ENCODE data around the gene ARHGAP12. TPM values are rescaled to one million over a fixed set of nuclear protein-coding genes. Genes with fewer than 3 reads are reported as not detected.

ARHGAP12 gene
- polyA plus RNA-seq, 1 donor: 24.3 TPM

- no peak for DNase-seq (ENCODE audit: low read depth)
Observed at GRCh38 chr10:31878486-31878885, 50.1 kb downstream of the ARHGAP12 start.

- DNase-seq (ENCODE audit: low read depth): no peak
Observed at GRCh38 chr10:31876652-31877352, 51.8 kb downstream of the ARHGAP12 start.

DNA sequence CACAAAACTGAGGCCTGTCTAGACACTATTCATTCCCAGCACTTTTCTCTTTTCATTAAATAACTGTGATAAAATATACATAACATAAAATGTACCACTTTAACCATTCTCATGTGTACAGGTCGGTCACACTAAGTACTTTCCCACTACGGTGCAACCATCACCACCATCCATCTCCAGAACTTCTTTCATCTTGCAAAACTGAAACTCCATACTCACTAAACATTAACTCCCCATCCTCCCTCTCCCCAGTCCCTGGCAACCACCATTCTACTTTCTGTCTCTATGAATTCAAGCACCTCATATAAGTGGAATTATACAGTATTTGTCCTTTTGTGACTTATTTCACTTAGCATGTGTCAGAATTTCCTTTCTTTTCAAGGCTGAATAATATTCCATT is 53.0 kb downstream of the ARHGAP12 start:
- DNase-seq (ENCODE audit: low read depth): no peak

DNA sequence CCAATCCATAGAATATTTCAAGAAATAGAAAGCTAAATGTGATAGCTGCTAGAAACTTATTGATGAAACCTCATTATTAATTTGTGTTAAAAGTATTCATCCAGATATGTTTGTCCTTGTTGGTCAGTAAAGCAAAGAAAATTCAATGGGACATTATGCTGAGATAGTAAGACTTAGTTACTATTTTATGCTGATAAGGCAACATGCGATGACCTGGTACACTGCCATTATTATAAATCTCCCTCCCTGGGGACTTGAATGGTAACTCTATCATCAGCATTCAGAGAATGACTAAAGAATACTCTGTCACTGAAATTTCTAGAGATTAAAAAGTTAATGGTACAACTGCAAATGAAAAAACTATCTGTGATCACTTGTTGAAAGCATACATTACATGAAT is 54.9 kb downstream of the ARHGAP12 start:
- no peak for DNase-seq (ENCODE audit: low read depth)

GRCh38 chr10:31871266-31872065 is 57.2 kb downstream of the ARHGAP12 start:
- no peak for DNase-seq (ENCODE audit: low read depth)

- no peak for DNase-seq (ENCODE audit: low read depth)
Observed at GRCh38 chr10:31867646-31868045, 61.0 kb downstream of the ARHGAP12 start.

- DNase-seq (ENCODE audit: low read depth): no peak
Observed at GRCh38 chr10:31866118-31866670, 62.4 kb downstream of the ARHGAP12 start.

DNA sequence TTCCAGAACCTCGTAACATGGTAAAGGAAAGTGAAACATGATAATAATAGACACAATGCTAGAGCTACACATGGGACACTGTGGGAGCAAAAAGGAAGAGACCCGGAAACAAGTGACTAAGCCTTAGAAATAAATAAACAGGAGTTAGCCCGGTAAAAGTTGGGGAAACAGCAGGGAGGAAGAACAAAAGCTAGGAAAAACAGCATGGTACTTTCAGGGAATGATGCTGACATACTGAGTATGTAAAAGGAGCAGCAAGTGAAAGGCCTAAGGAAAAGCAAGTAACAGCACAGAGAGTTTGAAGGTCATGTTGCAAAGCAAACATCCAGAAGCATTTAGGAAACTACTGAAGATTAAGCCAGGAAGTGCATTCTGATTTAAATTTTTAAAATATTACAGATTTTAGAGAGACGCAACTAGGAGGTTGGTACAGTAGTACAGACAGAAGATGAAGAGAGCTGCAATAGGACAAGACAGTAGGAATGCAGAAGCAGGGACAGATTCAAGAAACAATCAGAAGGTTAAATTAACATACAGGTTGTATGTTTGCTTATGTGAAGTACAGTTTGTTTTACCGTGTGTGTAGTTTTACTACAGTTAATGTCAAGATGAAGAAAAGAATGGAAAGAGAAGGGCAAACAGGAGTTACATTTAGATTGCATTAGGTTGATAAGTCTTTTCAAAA is 63.7 kb downstream of the ARHGAP12 start:
- DNase-seq (ENCODE audit: low read depth): no peak

GRCh38 chr10:31855033-31855432 is 73.6 kb downstream of the ARHGAP12 start:
- DNase-seq (ENCODE audit: low read depth): no peak

DNA sequence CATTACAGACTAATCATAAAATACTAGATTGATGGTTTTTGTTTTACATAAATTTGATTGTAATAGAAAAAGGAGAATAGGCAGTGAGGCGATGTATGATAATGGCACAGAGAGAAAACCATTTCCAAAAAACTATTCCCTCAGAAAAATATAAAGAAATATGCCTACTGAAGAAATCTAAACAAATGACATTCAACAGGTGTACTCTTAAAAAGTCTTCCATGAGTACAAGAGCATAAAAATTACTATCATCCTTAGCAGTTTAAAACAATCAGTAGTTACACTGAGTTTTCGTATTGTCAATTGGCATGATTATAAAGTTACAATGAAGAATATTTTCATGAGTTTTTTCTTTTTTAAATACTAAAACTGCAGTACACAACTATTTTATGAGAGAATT is 75.0 kb downstream of the ARHGAP12 start:
- no peak for DNase-seq (ENCODE audit: low read depth)

DNA sequence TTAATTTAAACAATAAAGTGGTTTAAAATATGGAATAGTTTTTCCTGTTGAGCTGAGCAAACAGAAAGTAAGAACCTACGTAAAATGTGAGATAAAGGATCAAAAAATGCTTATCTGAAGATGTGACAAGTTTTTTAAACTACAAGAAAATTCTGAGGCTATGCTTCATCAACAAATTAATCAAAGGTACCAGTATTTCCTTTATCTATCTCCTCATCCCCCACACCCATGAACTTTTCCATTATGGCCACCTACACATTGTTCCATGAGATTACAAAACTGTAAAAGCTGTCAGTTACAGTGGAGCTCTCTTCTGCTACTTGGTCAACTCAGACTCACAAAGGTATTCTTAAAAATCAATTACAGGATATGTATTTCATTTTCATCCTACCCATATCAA is 77.4 kb downstream of the ARHGAP12 start:
- DNase-seq (ENCODE audit: low read depth): no peak

- no peak for DNase-seq (ENCODE audit: low read depth)
Observed at GRCh38 chr10:31847515-31847914, 81.1 kb downstream of the ARHGAP12 start.

GRCh38 chr10:31838709-31839108 is 89.9 kb downstream of the ARHGAP12 start:
- no peak for DNase-seq (ENCODE audit: low read depth)

- no peak for DNase-seq (ENCODE audit: low read depth)
Observed at GRCh38 chr10:31838065-31838464, 90.6 kb downstream of the ARHGAP12 start.

DNA sequence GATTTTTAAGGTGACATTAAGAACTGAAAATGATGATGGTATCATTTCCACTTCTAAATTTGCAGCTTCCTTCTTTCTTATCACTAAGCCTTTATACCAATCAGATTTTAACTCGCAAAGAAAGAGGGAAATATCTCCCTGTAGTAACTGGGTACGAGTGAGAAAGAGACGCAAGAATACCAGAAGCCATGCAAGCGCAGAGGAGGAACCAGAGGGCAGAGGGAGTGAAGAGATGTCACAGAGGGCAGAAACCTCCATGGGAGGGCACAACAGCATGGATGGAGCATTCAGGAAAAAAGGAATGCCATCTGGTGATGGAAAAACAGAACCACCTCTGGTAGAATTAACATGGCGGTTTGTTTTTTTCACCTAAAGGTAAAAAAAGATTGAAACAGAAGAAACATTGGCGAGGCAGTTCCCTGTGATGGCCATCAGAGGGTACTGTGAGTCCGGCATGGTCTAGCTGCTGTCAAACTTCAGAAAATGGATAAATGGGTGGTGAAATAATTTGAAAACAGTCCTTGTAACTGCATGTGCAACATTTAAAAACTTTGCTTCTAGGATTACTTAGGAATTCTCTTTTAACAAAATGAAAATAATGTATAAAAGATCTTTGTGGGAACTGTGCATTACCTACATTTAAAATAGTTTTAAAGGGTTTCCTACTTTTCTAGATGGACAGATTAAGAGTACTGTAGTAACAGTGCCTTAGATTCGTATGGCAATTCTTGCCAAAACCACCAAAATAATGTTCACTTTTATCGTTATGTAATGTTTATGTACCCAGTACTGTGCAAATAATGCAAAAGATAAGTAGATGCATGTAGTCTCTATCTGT is 91.8 kb downstream of the ARHGAP12 start:
- no peak for DNase-seq (ENCODE audit: low read depth)

- no peak for DNase-seq (ENCODE audit: low read depth)
Observed at GRCh38 chr10:31833753-31834152, 94.9 kb downstream of the ARHGAP12 start.

DNA sequence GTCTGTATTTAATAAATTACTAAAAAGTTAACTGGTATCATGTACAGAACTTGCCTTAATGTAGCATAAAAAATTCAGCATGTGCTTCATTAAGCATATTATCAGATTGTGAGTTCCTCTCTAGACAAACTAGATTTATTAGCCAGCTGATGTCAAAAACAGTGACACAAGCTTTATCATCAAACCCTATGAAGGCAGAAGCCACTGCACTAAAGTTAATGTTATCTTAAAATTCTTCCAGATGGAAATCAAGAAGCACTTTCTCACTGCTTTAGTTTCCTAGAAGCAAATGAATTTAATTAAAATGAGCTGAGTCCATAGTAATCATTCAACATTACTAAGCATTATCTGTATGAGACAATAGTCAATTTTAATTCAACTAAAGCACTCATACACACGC is 96.4 kb downstream of the ARHGAP12 start:
- no peak for DNase-seq (ENCODE audit: low read depth)

GRCh38 chr10:31830887-31831286 is 97.7 kb downstream of the ARHGAP12 start:
- no peak for DNase-seq (ENCODE audit: low read depth)

DNA sequence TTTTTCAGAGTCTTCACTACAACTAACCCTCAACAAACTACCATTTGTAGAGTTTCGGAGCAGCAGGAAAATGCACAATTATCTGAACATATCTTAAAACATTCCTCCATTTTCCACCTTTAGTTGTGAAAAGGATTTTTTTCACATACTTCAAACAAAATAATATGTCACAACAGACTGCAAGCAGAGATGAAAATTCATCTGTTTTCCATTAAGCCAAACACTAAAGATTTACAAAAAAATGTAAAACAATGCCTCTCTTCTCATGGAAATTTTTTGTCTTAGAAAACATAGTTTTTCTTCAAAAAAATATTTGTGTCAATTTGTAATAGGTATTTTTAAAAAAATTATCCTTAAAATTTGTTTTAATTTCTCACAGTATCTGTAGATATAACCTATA is 98.9 kb downstream of the ARHGAP12 start:
- DNase-seq (ENCODE audit: low read depth): no peak

GRCh38 chr10:31823358-31823757 is 105.3 kb downstream of the ARHGAP12 start:
- no peak for DNase-seq (ENCODE audit: low read depth)

DNA sequence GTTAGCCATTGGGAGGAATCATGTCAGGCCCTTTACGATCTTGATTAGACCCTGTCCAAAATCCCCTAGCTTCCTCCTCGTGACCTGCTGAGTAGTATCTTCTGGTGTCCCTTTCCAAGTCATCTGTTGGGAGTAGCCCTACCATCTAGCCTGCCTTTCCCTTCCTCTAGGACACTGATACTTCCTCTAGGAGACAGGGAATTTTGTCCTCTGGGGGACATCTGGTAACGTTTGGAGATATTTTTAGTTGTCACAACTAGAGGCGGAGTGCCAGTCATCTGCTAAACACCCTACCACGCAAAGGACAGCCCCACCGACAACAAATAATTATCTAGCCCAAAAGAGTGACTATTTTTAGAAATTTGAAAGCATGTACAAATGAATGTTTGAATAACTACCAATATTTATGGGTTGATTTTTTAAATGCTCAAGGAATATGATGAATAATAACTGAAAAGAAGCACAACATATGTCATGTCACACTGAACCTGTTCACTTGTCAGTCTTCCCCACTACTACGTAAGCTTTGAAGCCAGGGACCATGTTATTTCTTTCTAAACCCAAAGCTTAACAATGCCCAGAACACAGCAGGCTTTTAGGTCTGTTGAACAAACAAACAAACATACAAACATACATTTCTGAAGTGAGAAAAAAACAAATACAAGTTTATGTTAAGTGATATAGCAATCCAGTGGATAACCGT is 105.9 kb downstream of the ARHGAP12 start:
- DNase-seq (ENCODE audit: low read depth): no peak

Data from forelimb muscle (tissue), 1 donor.